SK-N-MC (cell line): ENCODE measurements around the gene USP31.

Source experiments
- EZH2 ChIP-seq: fragments of 200-600 bp; sonication (generic); IDR thresholded peaks from one replicate; pipeline ENCODE4 v1.6.1; 2017; ENCODE audit warnings: antibody characterized with exemption
- FOXP2 ChIP-seq: optimal IDR thresholded peaks from 2 replicates; pipeline ENCODE3; 2011; ENCODE audit warnings: mild to moderate bottlenecking, moderate library complexity; ENCODE audit not compliant: insufficient read depth; ENCODE audit errors: extremely low read length, control extremely low read depth
- POLR2AphosphoS5 ChIP-seq: IDR thresholded peaks from 2 replicates; pipeline ENCODE4 v1.6.1; 2012; ENCODE audit warnings: mild to moderate bottlenecking, low read depth, low read length, borderline replicate concordance

- TF ChIP-seq POLR2AphosphoS5 (no peak), EZH2 (no peak), FOXP2 (no peak)
These were observed 57.0 kb downstream of the USP31 start for GRCh38 chr16:23092072-23092800.
